GM04503 (cell line): Measurements from ENCODE around the gene ARHGAP42.

Source experiments
- DNase-seq: peaks from one replicate; pipeline ENCODE4 v3.0.0-alpha.2; 2012; ENCODE audit warnings: low read depth

The ARHGAP42 gene

DNA sequence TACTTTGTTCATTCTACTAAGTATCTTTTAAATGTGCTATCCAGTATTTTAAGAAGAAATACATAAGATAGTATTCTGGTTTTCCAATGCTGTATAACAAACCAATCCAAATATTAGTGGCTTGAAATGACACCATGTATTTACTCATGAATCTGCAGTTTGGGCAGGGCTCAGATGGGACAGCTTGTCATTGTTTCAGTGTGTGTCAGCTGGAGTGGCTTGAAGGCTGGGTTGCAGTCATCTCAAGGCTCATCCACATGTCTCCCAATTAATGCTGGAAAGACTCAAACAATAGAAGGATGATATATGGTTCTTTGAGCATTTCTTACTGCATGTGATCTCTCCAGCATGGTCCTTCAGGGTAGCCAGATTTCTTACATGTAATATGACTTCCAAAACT lies 146.2 kb downstream of the ARHGAP42 start:
- DNase-seq, result no peak

DNA sequence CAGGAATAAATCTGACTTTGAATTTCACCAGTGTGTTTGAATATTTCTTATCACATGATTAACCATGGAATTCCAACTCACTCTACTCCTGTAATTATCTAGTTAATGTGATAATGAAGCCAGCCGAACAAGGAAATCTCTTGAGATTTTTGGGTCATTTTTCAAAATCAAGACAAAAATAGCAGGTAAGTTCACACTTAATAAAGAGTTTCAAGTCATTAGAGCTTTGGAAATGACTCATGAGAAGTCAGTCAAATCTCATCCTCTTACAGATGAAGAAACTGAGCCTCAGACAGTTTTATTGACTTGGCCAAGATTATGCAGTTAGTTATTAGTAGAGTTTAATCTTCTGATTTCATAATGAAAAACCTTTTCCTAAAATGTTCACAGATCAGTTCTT lies 148.8 kb downstream of the ARHGAP42 start:
- no peak for DNase-seq

- no peak for DNase-seq
These were observed 150.2 kb downstream of the ARHGAP42 start for GRCh38 chr11:100837311-100837710.

DNA sequence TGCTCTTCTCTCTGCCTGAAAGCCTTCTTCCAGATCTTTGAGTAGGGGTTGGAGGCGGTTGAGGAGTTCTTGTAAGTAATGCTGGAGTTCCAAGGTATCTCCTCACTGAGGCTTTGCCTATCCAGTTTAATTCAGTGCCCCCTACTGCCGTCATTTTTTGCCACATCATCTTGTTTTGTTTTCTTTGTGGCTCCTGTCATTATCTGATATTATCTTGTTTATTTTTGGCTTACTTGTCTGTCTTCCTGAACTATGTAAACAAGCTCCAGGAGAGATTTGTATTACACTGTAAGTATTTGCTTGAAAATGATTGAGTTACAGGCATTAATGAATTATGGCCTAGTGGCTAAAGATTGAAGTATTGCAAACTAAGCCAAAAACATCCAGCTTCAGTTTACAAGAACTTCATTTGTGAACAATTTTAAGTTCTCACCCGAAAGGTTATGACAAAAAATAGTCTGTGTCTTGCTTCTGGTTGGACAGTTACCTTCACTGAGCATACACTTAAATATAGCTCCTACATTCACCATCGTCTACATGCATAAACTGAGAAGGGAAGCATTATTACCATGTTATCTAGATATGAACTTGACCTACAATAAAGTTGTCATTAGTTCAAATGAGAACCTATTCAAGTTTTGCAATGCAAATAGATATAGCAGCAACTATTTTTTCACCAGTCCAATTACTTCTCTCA lies 154.8 kb downstream of the ARHGAP42 start:
- no peak for DNase-seq

- no peak for DNase-seq
These were observed 160.7 kb downstream of the ARHGAP42 start for GRCh38 chr11:100847696-100848216.

DNA sequence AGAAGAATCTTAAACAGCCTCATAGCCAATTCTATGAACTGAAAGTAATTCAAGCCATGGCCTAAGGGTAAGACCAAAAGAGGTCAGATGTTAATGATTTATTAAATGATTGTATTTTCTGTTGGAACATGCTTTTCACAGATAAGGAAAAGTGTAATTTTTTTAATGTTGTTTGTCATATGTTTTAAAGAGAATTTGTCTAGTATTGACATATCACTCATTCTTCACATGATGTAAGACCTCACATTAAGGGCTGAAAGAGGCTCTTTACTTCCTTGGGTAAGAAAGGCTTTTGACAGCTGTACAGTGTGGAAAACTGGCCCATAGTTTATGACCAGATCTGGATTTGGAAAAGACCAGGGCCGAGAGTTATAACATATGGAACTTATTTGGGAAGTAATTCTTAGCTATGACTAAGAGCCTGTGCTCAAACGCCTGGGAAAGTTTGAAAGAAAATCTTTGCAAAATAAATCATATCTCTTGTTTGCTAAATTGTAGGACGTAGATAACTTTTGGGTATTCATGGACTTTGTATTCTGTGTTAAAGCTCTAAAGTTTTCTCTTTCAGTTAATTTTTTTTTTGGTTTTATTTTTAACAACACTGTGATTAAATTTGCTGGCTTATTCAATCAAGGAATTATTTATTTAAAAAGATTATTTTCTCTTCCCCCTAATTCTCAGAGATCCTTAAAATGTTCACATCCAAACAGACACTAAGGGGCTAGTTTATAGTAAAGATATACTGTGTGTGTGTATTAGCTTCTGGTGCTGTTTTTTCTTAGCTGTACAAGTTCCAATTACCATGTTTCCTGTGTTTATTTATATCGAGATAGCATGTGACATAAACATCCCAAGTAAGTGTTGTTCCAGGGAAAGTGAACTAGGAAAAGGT lies 162.2 kb downstream of the ARHGAP42 start:
- peak; percentile 87 for DNase-seq

- no peak for DNase-seq
These were observed 162.8 kb downstream of the ARHGAP42 start for GRCh38 chr11:100849901-100850235.

- no peak for DNase-seq
These were observed 164.1 kb downstream of the ARHGAP42 start for GRCh38 chr11:100851147-100851546.

- no peak for DNase-seq
These were observed 164.6 kb downstream of the ARHGAP42 start for GRCh38 chr11:100851584-100852152.

DNA sequence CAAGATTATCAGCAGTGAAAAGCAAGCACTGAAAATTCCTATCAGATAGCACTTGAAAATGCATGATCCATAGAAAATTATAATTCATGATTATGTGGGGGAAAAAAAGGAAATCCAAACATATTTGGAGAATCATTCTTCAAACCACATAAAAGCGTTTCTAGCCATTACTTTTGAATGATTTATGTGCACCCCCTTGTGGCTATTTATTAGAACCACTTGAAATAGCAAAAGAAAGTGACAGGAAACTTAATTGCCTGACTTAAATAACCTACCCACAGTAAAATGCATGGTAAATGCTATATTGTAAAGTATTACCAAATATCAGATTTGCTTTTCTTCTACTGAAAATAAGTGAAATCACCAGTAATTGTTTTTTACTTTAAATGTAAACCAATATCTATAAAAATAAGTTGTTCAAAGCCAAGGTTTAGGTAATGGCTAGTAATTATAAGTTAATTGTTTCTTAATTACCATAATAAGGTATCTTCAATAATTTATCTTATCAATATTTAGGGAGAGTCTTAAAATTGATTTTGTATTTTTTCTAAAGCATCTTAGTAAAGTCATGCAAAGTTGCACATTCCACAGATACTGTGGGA lies 168.5 kb downstream of the ARHGAP42 start:
- DNase-seq, result no peak

DNA sequence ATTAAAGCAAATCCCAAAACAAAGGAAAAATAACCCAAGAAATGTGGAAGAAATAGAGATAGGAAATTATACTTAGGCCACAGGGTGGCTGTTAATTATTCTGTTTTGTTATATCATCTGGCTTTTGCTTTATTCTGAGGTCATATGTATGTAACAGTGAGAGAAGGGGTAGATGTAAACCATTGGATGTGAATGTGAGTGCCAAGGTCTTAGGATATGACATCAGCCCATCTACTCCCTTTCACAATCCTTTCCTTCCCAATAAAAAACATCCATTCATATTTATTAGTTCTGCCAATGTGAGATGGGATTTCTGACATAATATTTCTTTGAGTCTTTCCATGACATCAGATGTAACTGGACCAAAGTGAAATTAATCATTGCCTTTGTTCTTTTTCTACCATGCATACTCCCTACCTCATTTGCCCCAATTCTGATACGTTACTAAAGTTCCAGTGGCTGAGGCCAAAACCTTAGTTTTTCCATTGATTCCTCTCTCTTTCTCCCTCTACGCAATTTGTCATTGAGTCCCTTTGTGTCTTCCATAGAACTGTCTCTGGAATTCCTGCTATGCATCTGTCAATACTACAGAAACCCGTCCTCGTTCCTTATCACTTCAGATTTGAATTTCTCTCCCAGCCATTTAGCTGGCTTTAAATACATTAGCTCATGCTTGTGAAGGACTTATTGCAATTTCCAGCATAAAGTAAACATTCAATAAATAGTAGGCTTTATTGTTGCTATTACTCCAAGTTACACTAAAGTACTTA lies 170.3 kb downstream of the ARHGAP42 start:
- DNase-seq, result no peak

DNA sequence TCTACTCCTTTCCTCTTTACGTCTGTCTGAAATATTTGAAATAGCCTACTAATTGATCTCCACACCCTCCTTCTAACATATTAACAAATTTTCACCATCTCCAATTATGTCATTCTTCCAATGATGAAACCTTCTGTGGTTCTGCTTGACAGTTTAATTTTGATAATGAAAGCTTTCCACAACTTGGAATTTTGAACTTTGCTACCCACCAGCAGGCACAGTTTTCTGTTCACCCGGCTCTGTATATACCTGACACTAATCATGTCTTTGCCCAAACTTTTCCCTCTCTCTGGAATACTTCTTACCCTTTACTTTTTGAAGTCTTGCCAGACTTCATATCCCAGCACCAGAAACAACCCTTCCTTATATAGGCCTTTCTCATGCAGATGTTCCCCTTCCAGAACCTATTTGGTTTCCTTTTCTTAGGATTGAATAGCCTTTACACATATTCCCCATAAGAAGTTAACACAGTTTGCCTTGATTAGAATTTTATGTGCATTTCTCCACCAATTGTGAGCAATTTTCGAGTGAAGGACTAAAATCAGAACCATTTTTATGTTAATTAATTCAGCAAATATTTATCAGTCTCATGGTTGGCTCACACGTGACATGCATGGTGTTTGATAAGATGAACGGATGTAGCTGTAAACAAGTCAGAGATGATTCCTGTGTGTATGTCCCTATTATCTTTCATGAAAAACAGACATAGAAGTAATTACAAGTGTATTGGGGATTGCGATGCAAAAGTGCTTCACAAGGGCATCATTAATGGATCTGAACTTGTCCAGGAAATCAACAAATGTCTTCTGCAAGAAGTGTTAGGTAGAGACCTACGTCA lies 173.4 kb downstream of the ARHGAP42 start:
- DNase-seq, result no peak

DNA sequence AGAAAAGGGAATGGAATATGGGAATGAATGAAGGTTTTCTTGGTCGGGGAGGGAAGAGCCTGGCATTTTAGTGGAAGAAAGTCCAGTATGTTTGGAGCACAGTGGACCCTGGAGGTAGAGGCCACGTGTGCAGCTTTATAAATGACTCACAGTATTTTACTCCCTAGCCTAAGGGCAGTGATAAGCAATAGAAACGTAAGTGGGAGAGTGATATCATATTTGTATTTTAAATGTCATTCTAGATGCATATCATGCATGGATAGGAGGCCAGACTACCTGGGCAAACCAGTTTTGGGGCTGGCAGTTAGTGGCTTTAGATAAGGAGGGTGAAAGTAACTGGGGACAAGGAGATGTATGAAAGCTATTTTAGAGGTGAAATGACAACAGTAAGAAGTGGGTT lies 174.1 kb downstream of the ARHGAP42 start:
- DNase-seq, result no peak

- peak; percentile 68 for DNase-seq
These were observed 176.0 kb downstream of the ARHGAP42 start for GRCh38 chr11:100863080-100863581.

- no peak for DNase-seq
These were observed 178.5 kb downstream of the ARHGAP42 start for GRCh38 chr11:100865443-100866065.

- DNase-seq, result no peak
These were observed 179.4 kb downstream of the ARHGAP42 start for GRCh38 chr11:100866453-100866852.

DNA sequence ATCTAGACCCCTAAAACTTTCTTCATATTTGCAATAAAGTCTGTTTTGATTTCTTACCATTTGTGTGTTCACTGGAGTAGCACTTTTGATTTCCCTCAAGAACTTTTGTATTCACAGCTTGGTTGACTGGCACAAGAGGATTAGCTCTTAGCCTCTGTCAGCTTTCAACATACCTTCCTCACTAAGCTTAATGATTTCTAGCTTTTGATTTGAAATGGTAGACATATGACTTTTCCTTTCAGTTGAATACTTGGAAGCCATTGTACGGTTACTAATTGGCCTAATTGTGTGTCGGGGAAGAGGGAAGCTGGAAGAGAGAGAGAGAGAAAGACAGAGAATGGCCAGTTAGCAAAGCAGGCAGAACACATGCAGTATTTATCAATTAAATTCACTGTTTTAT lies 180.5 kb downstream of the ARHGAP42 start:
- DNase-seq, result no peak

- DNase-seq, result no peak
These were observed 182.2 kb downstream of the ARHGAP42 start for GRCh38 chr11:100869328-100869727.

- DNase-seq, result no peak
These were observed 183.1 kb downstream of the ARHGAP42 start for GRCh38 chr11:100870138-100870537.
